ENCODE results near the gene APOBEC3C. TPM values are rescaled to one million over a fixed set of nuclear protein-coding genes. Genes with fewer than 3 reads are reported as not detected.
"Not testable (repeated sequence)": the region's sequence is repeated elsewhere in the genome, so short reads cannot be mapped to it uniquely, and the experiment has no call there.

Gene APOBEC3C
- total RNA-seq, 1 donor from 2014 or later, result 34.7 TPM

- H3K9me3 Mint-ChIP-seq, result no peaks in the 10 kb centered on the region
- H3K4me1 Mint-ChIP-seq, result no peaks in the 10 kb centered on the region
- no peaks in the 10 kb centered on the region for H3K27me3 Mint-ChIP-seq (ENCODE audit: low read depth)
- DNase-seq (ENCODE audit: low spot score in 2 of 2, unreplicated experiment in 2 of 2), result no peak
- no peak overlapping the region for H3K27ac Mint-ChIP-seq
- H3K4me3 Mint-ChIP-seq, result no peak overlapping the region
- no peaks in the 10 kb centered on the region for H3K36me3 Mint-ChIP-seq
- TF ChIP-seq CTCF (IDR thresholded peaks at IDR 0.05; ENCODE audit: unreplicated experiment), result no peak
Measured at GRCh38 chr22:39055658-39056057, 41.6 kb downstream of the APOBEC3C start.

DNA sequence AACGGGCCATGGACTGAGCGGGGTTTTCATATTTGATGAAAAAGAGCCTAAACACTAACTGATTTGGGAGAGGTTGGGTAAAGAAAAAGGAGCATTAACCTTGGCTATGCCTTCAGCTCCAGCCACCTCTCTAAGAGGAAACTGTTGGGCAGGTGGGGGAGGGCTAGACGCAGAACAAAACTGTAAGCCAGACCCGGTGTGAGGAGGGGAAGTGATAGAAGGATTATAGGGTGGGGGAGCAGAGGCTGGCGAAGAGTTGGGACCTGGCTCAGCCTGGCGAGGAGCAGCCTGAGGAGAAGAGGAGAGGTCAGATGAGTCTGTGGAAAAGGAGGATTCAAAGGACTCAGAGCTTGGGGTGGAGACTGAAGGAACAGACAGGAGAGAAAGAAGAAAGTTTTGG is 47.2 kb downstream of the APOBEC3C start:
- not testable (repeated sequence) for H3K9me3 Mint-ChIP-seq; H3K36me3 Mint-ChIP-seq; H3K4me3 Mint-ChIP-seq; H3K27ac Mint-ChIP-seq; H3K27me3 Mint-ChIP-seq (ENCODE audit: low read depth); DNase-seq (ENCODE audit: low spot score in 2 of 2, unreplicated experiment in 2 of 2); H3K4me1 Mint-ChIP-seq

GRCh38 chr22:39061951-39062350 is 47.9 kb downstream of the APOBEC3C start:
- not testable (repeated sequence) for H3K27ac Mint-ChIP-seq

GRCh38 chr22:39063904-39064303 is 49.8 kb downstream of the APOBEC3C start:
- not testable (repeated sequence) for H3K36me3 Mint-ChIP-seq; H3K4me3 Mint-ChIP-seq; H3K4me1 Mint-ChIP-seq; H3K27me3 Mint-ChIP-seq (ENCODE audit: low read depth); DNase-seq (ENCODE audit: low spot score in 2 of 2, unreplicated experiment in 2 of 2); H3K9me3 Mint-ChIP-seq; H3K27ac Mint-ChIP-seq

More at GRCh38 chr22:39061951-39062350, 47.9 kb downstream of the APOBEC3C start:
- not testable (repeated sequence) for H3K36me3 Mint-ChIP-seq; DNase-seq (ENCODE audit: low spot score in 2 of 2, unreplicated experiment in 2 of 2); H3K9me3 Mint-ChIP-seq; H3K4me3 Mint-ChIP-seq; H3K4me1 Mint-ChIP-seq; H3K27me3 Mint-ChIP-seq (ENCODE audit: low read depth)

DNA sequence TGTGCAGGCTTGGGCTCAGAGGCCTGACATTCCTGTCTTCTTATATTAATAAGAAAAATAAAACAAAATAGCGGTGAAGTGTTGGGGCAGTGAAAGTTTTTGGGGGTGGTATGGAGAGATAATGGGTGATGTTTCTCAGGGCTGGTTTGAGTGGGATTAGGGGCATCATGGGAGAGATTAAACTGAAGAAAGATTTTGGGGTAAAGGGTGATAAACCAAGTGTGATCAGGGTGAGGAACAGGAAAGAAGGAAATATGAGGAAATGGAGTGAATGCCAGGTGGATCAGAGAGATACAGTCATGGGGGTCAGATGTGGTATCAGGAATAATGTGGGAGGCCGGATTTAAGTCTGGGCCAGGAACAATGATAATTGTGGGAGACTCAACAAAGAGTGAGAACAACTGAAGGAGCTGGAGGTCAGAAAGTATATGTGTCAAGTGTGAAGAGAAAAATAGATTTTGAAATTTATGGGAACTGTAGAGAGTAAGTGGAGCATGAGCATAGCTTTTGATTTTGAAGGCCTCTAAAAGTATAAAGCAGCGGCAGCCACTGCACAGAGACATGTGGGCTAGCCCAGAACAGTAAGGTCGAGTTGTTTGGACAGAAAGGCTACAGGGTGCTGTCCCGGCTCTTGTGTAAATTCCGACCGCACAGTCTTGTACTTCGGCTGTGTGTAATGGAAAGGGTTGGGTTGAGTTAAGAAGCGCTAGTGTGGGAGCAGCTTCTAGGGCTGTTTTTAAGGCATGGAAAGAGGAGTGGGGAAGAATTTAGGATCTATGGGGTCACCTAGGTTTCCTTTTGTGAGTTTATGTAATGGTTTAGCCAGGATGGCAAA is 52.6 kb downstream of the APOBEC3C start:
- H3K27ac Mint-ChIP-seq; H3K27me3 Mint-ChIP-seq (ENCODE audit: low read depth); DNase-seq (ENCODE audit: low spot score in 2 of 2, unreplicated experiment in 2 of 2); H3K4me3 Mint-ChIP-seq; H3K36me3 Mint-ChIP-seq; H3K9me3 Mint-ChIP-seq; H3K4me1 Mint-ChIP-seq: not testable (repeated sequence)

DNA sequence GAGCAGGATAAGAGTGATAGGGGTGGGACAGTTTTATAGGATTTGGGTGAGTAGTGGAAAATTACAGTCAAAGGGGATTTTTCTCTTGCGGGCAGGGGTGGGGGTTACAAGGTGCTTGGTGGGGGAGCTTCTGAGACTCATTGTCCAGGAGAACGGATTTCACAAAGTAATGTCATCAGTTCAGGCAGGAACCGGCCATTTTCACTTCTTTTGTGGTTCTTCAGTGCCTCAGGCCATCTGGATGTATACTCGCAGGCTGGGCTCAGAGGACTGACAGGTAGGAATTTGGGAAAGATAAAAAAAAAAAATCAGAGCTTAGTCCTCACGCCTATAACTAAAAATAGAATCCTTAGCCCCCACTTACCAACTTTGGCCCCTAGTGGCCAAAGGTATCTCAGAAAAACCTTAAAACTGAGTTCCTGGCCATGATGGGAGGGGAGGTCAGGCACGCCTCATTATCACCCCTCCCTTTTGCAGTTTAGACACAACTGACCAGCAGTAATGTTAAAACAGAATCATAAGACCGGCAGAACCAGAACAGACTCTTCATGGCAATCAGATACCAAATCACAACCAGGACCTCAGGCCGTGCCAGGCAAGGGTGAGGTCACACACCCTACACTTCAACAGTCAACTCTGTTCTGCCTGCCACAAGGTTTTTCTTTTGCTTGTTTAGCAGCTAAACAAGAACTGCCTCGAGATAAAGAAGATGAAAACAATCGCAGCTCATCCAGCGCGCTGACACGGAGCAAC is 54.2 kb downstream of the APOBEC3C start:
- no peak for TF ChIP-seq CTCF (IDR thresholded peaks at IDR 0.05; ENCODE audit: unreplicated experiment)
- Mint-ChIP-seq H3K27me3 (ENCODE audit: low read depth) (no peaks in the 10 kb centered on the region), H3K4me3 (no peak overlapping the region), H3K9me3 (no peaks in the 10 kb centered on the region), H3K27ac (no peak overlapping the region), H3K36me3 (no peaks in the 10 kb centered on the region), H3K4me1 (no peaks in the 10 kb centered on the region)
- no peak for DNase-seq (ENCODE audit: low spot score in 2 of 2, unreplicated experiment in 2 of 2)

Other genes with a start within 250 kb of the APOBEC3C start
- 15.9 to 18.0 TPM (median 17.3 TPM) in 3 replicates for gene DNAL4, start 220.1 kb upstream of the APOBEC3C start, total RNA-seq
- gene NPTXR, start 170.2 kb upstream of the APOBEC3C start, total RNA-seq, result 9.6 to 10.3 TPM (median 10.1 TPM) in 3 replicates
- 101 to 104 TPM (median 102 TPM) in 3 replicates for gene CBX6, start 142.0 kb upstream of the APOBEC3C start, total RNA-seq
- gene APOBEC3A, start 56.6 kb upstream of the APOBEC3C start, total RNA-seq, result not detected in 3 replicates
- gene APOBEC3B, start 31.9 kb upstream of the APOBEC3C start, total RNA-seq, result 4.3 to 5.1 TPM (median 4.9 TPM) in 3 replicates
- 3.1 to 4.2 TPM (median 3.2 TPM) in 3 replicates for gene APOBEC3D, start 6.9 kb downstream of the APOBEC3C start, total RNA-seq
- gene APOBEC3F, start 26.6 kb downstream of the APOBEC3C start, total RNA-seq, result 19.0 to 23.8 TPM (median 21.4 TPM) in 3 replicates
- 5.5 to 6.7 TPM (median 6.1 TPM) in 3 replicates for gene APOBEC3G, start 63.0 kb downstream of the APOBEC3C start, total RNA-seq
- 0.49 TPM in 1 of 3 replicates, not detected in the others for gene APOBEC3H, start 83.0 kb downstream of the APOBEC3C start, total RNA-seq
- gene CBX7, start 138.4 kb downstream of the APOBEC3C start, total RNA-seq, result 10.7 to 13.2 TPM (median 11.0 TPM) in 3 replicates
- 14.2 to 15.2 TPM (median 14.7 TPM) in 3 replicates for gene PDGFB, start 230.7 kb downstream of the APOBEC3C start, total RNA-seq